NT2/D1 (cell line): Measurements from ENCODE around the gene USP6NL.

Experiments
- SUZ12 ChIP-seq: IDR thresholded peaks from 2 replicates; pipeline ENCODE4 v1.6.1; 2011; ENCODE audit not compliant: insufficient read length, insufficient read depth; ENCODE audit errors: extremely low read depth
- YY1 ChIP-seq: IDR thresholded peaks from 2 replicates; pipeline ENCODE4 v1.6.1; 2011; ENCODE audit not compliant: insufficient read length, insufficient read depth
- ZNF274 ChIP-seq: IDR thresholded peaks from 2 replicates; pipeline ENCODE4 v1.6.1; 2011; ENCODE audit warnings: mild to moderate bottlenecking, low read depth, low read length

GRCh38 chr10:11451640-11452260, 159.7 kb downstream of the USP6NL start:
- TF ChIP-seq SUZ12 (no peak), ZNF274 (no peak), YY1 (no peak)
